Measurements from ENCODE around the gene DPYSL4. TPM values are rescaled to one million over a fixed set of nuclear protein-coding genes. Genes with fewer than 3 reads are reported as not detected.

DPYSL4 gene
- total RNA-seq, 4 donors from 2014 or later = 0.79 TPM; not detected in 3

- no peak for DNase-seq
- TF ChIP-seq CTCF (IDR thresholded peaks at IDR 0.05) (no peak), POLR2AphosphoS5 (IDR thresholded peaks at IDR 0.05) (no peak), POLR2A (IDR thresholded peaks at IDR 0.05) (no peak), EP300 (IDR thresholded peaks at IDR 0.05; ENCODE audit: low read depth) (no peak)
- in situ Hi-C loops (cut with MboI; ENCODE audit: low pct_ligation_motif_present in 1 of 4, low pct_unique_long_range_greater_than_20kb in 1 of 4, low sequenced_read_pairs in 3 of 4) (no loop called here), intact Hi-C loops (cut with DNase I; ENCODE audit: low total_unique reads) (no loop called here)
- H3K27me3 ChIP-seq = peaks cover 11% of the 10 kb centered on the region
- no peaks in the 10 kb centered on the region for H3K36me3 ChIP-seq
- no peak overlapping the region for H3K4me3 ChIP-seq
- no peak overlapping the region for H3K27ac ChIP-seq
- H3K4me1 ChIP-seq = no peaks in the 10 kb centered on the region
- 70% methylated on average over 31 of the region's 36 CpGs; no CpG with 5 or more reads in 1 of the 2 donors for WGBS, 2 donors (ENCODE audit: low coverage in 1 of 2)
- H3K9me3 ChIP-seq = no peaks in the 10 kb centered on the region
Measured at GRCh38 chr10:132170561-132171361, 16.0 kb upstream of the DPYSL4 start.

GRCh38 chr10:132172091-132173066 is 14.4 kb upstream of the DPYSL4 start:
- 48 to 54% methylated on average over 15 to 26 of the region's 26 CpGs for WGBS, 2 donors (ENCODE audit: low coverage in 1 of 2)
- H3K27ac ChIP-seq = no peak overlapping the region
- TF ChIP-seq EP300 (IDR thresholded peaks at IDR 0.05; ENCODE audit: low read depth) (no peak), POLR2AphosphoS5 (IDR thresholded peaks at IDR 0.05) (no peak), POLR2A (IDR thresholded peaks at IDR 0.05) (no peak), CTCF (IDR thresholded peaks at IDR 0.05) (no peak)
- H3K4me1 ChIP-seq = no peaks in the 10 kb centered on the region
- intact Hi-C loops (cut with DNase I; ENCODE audit: low total_unique reads) = no loop called here
- no peaks in the 10 kb centered on the region for H3K36me3 ChIP-seq
- DNase-seq = no peak
- in situ Hi-C loops (cut with MboI; ENCODE audit: low pct_ligation_motif_present in 1 of 4, low pct_unique_long_range_greater_than_20kb in 1 of 4, low sequenced_read_pairs in 3 of 4) = no loop called here
- no peaks in the 10 kb centered on the region for H3K9me3 ChIP-seq
- peaks cover 27% of the 10 kb centered on the region for H3K27me3 ChIP-seq
- H3K4me3 ChIP-seq = no peak overlapping the region

- Histone ChIP-seq H3K27me3 (peaks cover 30% of the 10 kb centered on the region), H3K27ac (no peak overlapping the region), H3K36me3 (no peaks in the 10 kb centered on the region), H3K4me1 (no peaks in the 10 kb centered on the region), H3K4me3 (no peak overlapping the region), H3K9me3 (no peaks in the 10 kb centered on the region)
- in situ Hi-C loops (cut with MboI; ENCODE audit: low pct_ligation_motif_present in 1 of 4, low pct_unique_long_range_greater_than_20kb in 1 of 4, low sequenced_read_pairs in 3 of 4) (no loop called here), intact Hi-C loops (cut with DNase I; ENCODE audit: low total_unique reads) (no loop called here)
- TF ChIP-seq EP300 (IDR thresholded peaks at IDR 0.05; ENCODE audit: low read depth) (no peak), POLR2A (IDR thresholded peaks at IDR 0.05) (no peak), CTCF (IDR thresholded peaks at IDR 0.05) (no peak), POLR2AphosphoS5 (IDR thresholded peaks at IDR 0.05) (no peak)
- DNase-seq = no peak
- WGBS, 2 donors (ENCODE audit: low coverage in 1 of 2) = 80 to 85% methylated on average over 1 to 5 of the region's 5 CpGs
Measured at GRCh38 chr10:132173185-132173584, 13.6 kb upstream of the DPYSL4 start.

- no peak for DNase-seq
- Histone ChIP-seq H3K9me3 (no peaks in the 10 kb centered on the region), H3K27ac (no peak overlapping the region), H3K4me1 (no peaks in the 10 kb centered on the region), H3K27me3 (peaks cover 39% of the 10 kb centered on the region), H3K4me3 (no peak overlapping the region), H3K36me3 (no peaks in the 10 kb centered on the region)
- whole genome bisulfite sequencing, 2 donors (ENCODE audit: low coverage in 1 of 2) = 91% methylated on average over 11 of the region's 11 CpGs; no CpG with 5 or more reads in 1 of the 2 donors
- intact Hi-C loops (cut with DNase I; ENCODE audit: low total_unique reads) = no loop called here
- no peak for TF ChIP-seq EP300 (IDR thresholded peaks at IDR 0.05; ENCODE audit: low read depth)
- no peak for TF ChIP-seq POLR2A (IDR thresholded peaks at IDR 0.05)
- TF ChIP-seq CTCF (IDR thresholded peaks at IDR 0.05) = no peak
- no peak for TF ChIP-seq POLR2AphosphoS5 (IDR thresholded peaks at IDR 0.05)
- in situ Hi-C loops (cut with MboI; ENCODE audit: low pct_ligation_motif_present in 1 of 4, low pct_unique_long_range_greater_than_20kb in 1 of 4, low sequenced_read_pairs in 3 of 4) = no loop called here
Measured at GRCh38 chr10:132174237-132174636, 12.5 kb upstream of the DPYSL4 start.
